Measurements from ENCODE around the gene TFPI.

DNA sequence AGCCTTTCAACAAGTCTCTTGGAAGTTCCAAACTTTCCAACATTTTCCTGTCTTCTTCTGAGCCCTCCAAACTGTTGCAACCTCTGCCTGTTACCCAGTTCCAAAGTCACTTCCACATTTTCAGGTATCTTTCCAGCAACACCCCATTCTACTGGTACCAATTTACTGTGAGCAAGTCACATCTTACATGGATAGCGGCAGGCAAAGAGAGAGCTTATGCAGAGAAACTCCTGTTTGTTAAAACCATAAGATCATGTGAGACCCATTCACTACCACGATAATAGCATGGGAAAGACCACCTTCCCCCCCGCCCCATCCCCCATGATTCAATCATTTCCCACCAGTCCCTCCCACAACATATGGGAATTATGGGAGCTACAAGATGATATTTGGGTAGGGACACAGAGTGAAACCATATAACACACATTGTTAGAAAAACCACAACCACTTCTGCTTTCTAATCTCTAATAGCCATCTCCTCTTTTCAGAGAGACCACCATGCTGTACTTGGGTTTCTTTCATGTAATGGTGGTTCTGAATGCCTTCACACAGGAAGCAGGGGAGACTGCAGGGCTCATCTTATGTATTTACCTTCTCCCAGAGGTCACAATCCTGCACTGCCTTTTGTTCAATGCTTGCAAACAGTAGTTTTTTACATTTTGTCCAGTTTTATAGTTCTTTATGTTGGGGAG, 60.2 kb downstream of the TFPI start:
- TF ChIP-seq POLR2AphosphoS5 (IDR thresholded peaks at IDR 0.05; ENCODE audit: borderline replicate concordance, low read depth, low read length) (no peak), EZH2 (IDR thresholded peaks at IDR 0.05) (no peak), FOXP2 (optimal IDR thresholded peaks at IDR 0.05; ENCODE audit: control extremely low read depth, extremely low read length, insufficient read depth) (no peak)
